Smooth muscle cell of the brain vasculature (primary cell): Measurements from ENCODE around the gene LBP.
"Not testable (repeated sequence)": the region's sequence is repeated elsewhere in the genome, so short reads cannot be mapped to it uniquely, and the experiment has no call there.

Experiments
- DNase-seq: peaks from one replicate; pipeline ENCODE4 v3.0.0-alpha.2; 2012; ENCODE audit warnings: low read depth, low spot score

LBP gene

GRCh38 chr20:38395751-38396395, 49.6 kb downstream of the LBP start:
- DNase-seq = not testable (repeated sequence)

GRCh38 chr20:38402089-38402488, 55.8 kb downstream of the LBP start:
- no peak for DNase-seq

- no peak for DNase-seq
Measured at GRCh38 chr20:38402816-38403215, 56.5 kb downstream of the LBP start.

- no peak for DNase-seq
Measured at GRCh38 chr20:38404016-38404415, 57.7 kb downstream of the LBP start.

GRCh38 chr20:38405132-38405531, 58.9 kb downstream of the LBP start:
- DNase-seq = no peak

GRCh38 chr20:38406476-38406875, 60.2 kb downstream of the LBP start:
- DNase-seq = no peak

GRCh38 chr20:38407321-38407720, 61.0 kb downstream of the LBP start:
- DNase-seq = no peak

- DNase-seq = not testable (repeated sequence)
Measured at GRCh38 chr20:38407822-38408221, 61.5 kb downstream of the LBP start.

GRCh38 chr20:38412877-38413577, 66.7 kb downstream of the LBP start:
- DNase-seq = no peak

- DNase-seq = no peak
Measured at GRCh38 chr20:38414769-38415450, 68.6 kb downstream of the LBP start.

GRCh38 chr20:38418509-38419204, 72.4 kb downstream of the LBP start:
- DNase-seq = no peak

- DNase-seq = no peak
Measured at GRCh38 chr20:38420388-38421085, 74.3 kb downstream of the LBP start.

- no peak for DNase-seq
Measured at GRCh38 chr20:38421915-38422314, 75.6 kb downstream of the LBP start.

- no peak for DNase-seq
Measured at GRCh38 chr20:38423541-38423940, 77.3 kb downstream of the LBP start.

- no peak for DNase-seq
Measured at GRCh38 chr20:38424401-38424800, 78.1 kb downstream of the LBP start.

GRCh38 chr20:38426006-38426897, 80.0 kb downstream of the LBP start:
- no peak for DNase-seq
